Peyer's patch (tissue), 4 donors: ENCODE results near the gene SIK1. TPM values are rescaled to one million over a fixed set of nuclear protein-coding genes. Genes with fewer than 3 reads are reported as not detected.

ENCODE experiments used
- DNase-seq, 3 donors: peaks; one replicate each; pipeline ENCODE4 v3.0.0-alpha.2; 2017 to 2019
- H3K27ac ChIP-seq, 4 donors: fragments of 200-600 bp; sonication (generic); one replicate each; pipeline ENCODE4 v1.5.1; 2016 to 2019
- H3K27me3 ChIP-seq, 2 donors: fragments of 200-600 bp; sonication (generic); one replicate each; pipeline ENCODE4 v1.5.1; 2019
- H3K36me3 ChIP-seq, 3 donors: fragments of 200-600 bp; sonication (generic); one replicate each; pipeline ENCODE4 v1.5.1; 2016 to 2019
- H3K4me1 ChIP-seq, 4 donors: fragments of 200-600 bp; sonication (generic); one replicate each; pipeline ENCODE4 v1.5.1; 2016 to 2019
- H3K4me3 ChIP-seq, 4 donors: fragments of 200-600 bp; sonication (generic); 1 replicate in 3 of 4; 2 replicates in 1 of 4; pipeline ENCODE4 v1.5.1; 2016 to 2019; ENCODE audit warnings: mild to moderate bottlenecking in 1 of 4
- H3K9me3 ChIP-seq, 4 donors: fragments of 200-600 bp; sonication (generic); one replicate each; pipeline ENCODE4 v1.5.1; 2016 to 2019; ENCODE audit warnings: mild to moderate bottlenecking in 1 of 4
- CTCF ChIP-seq, 6 experiments: fragments of 450-650 bp in 4 of 6; fragments of 200-600 bp in 2 of 6; sonication (generic) in 1 of 6; IDR thresholded peaks; one replicate each; pipeline ENCODE4 v1.5.1; 2017 to 2019; ENCODE audit warnings: antibody characterized with exemption in 6 of 6, mild to moderate bottlenecking in 3 of 6, moderate library complexity in 1 of 6
- POLR2A ChIP-seq, 2 donors: fragments of 450-650 bp; IDR thresholded peaks; one replicate each; pipeline ENCODE4 v1.5.1; 2017; ENCODE audit warnings: antibody characterized with exemption in 2 of 2, mild to moderate bottlenecking in 2 of 2, moderate library complexity in 2 of 2
- total RNA-seq, 4 donors: library from RNA; depleted of rRNA; stranded (reverse); fragments of >200 nt; gene quantifications; one replicate each; pipeline ENCODE4 v1.1.0, GENCODE V29; 2016

SIK1 gene
- total RNA-seq, 4 donors from 2014 or later = 11.0 to 28.1 (median 17.3) TPM; not detected in 1

- no peak for DNase-seq
- H3K27ac ChIP-seq = no peak overlapping the region
- TF ChIP-seq CTCF (IDR thresholded peaks at IDR 0.05) (no peak), POLR2A (IDR thresholded peaks at IDR 0.05) (no peak)
These were observed 59.6 kb downstream of the SIK1 start for GRCh38 chr21:43367296-43367695.

GRCh38 chr21:43366656-43367055 is 60.3 kb downstream of the SIK1 start:
- Histone ChIP-seq H3K27me3 (no peaks in the 10 kb centered on the region), H3K36me3 (no peaks in the 10 kb centered on the region), H3K4me1 (peaks cover 0 to 10% (median 4%) of the 10 kb centered on the region in 4 donors), H3K4me3 (no peak overlapping the region), H3K9me3 (no peaks in the 10 kb centered on the region), H3K27ac (no peak overlapping the region)
- DNase-seq = no peak
- TF ChIP-seq POLR2A (IDR thresholded peaks at IDR 0.05) = no peak
- no peak for TF ChIP-seq CTCF (IDR thresholded peaks at IDR 0.05)

More at GRCh38 chr21:43367296-43367695, 59.6 kb downstream of the SIK1 start:
- no peaks in the 10 kb centered on the region for H3K27me3 ChIP-seq
- H3K4me1 ChIP-seq = peaks cover 0 to 4% (median 4%) of the 10 kb centered on the region in 4 donors
- no peaks in the 10 kb centered on the region for H3K9me3 ChIP-seq
- no peak overlapping the region for H3K4me3 ChIP-seq
- no peaks in the 10 kb centered on the region for H3K36me3 ChIP-seq

GRCh38 chr21:43365611-43366426 is 61.1 kb downstream of the SIK1 start:
- no peak for DNase-seq
- Histone ChIP-seq H3K4me3 (no peak overlapping the region), H3K27ac (no peak overlapping the region), H3K4me1 (peaks cover 0 to 13% (median 6%) of the 10 kb centered on the region in 4 donors), H3K27me3 (no peaks in the 10 kb centered on the region), H3K36me3 (no peaks in the 10 kb centered on the region), H3K9me3 (no peaks in the 10 kb centered on the region)
- TF ChIP-seq CTCF (IDR thresholded peaks at IDR 0.05) = no peak
- TF ChIP-seq POLR2A (IDR thresholded peaks at IDR 0.05) = no peak

- Histone ChIP-seq H3K27me3 (no peaks in the 10 kb centered on the region), H3K4me1 (peaks cover 0 to 13% (median 6%) of the 10 kb centered on the region in 4 donors), H3K4me3 (no peak overlapping the region), H3K9me3 (no peaks in the 10 kb centered on the region), H3K36me3 (no peaks in the 10 kb centered on the region), H3K27ac (no peak overlapping the region)
- TF ChIP-seq CTCF (IDR thresholded peaks at IDR 0.05) (peak in 1 of 6 experiments; percentile 4), POLR2A (IDR thresholded peaks at IDR 0.05) (no peak)
- DNase-seq = no peak
These were observed 62.0 kb downstream of the SIK1 start for GRCh38 chr21:43364851-43365424.

Other genes starting within 250 kb of the SIK1 start
- under 1 TPM in 2 of 4 donors, not detected in 2; 0.35 to 0.67 TPM for gene HSF2BP, start 232.4 kb upstream of the SIK1 start, total RNA-seq
- 10 to 100 TPM; 10.7 to 28.1 (median 14.1) TPM for gene RRP1B, start 232.4 kb upstream of the SIK1 start, total RNA-seq